Activated T-cell treated with anti-CD3 and anti-CD28 coated beads for 1 hour (primary cell): ENCODE data around the gene CEP41.
"Not testable (repeated sequence)": the region's sequence is repeated elsewhere in the genome, so short reads cannot be mapped to it uniquely, and the experiment has no call there.

ENCODE experiments used
- DNase-seq: peaks from one replicate; pipeline ENCODE4 v3.0.0-alpha.2; 2020; ENCODE audit warnings: low read depth

The CEP41 gene

GRCh38 chr7:130387306-130387627, 53.5 kb downstream of the CEP41 start:
- no peak for DNase-seq

DNA sequence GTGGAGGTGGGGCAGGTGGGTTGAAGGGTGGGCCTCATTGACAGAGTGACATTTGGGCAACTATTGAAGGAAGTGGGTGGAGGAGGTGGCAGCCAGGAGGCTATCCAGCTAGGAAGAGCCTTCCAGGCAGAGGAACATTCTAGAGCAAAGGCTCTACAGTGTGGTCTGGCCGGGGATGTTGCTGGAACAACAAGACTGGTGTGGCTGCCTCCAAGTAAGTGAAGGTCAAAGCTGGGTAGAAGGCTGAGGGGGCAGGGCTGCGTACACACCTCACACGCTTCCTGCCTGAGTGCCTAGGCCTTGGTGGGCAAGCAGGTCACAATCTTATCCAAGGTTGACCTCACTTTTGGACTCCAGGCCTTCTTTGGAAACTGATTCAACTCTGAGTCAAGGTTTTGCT, 53.9 kb downstream of the CEP41 start:
- no peak for DNase-seq

DNA sequence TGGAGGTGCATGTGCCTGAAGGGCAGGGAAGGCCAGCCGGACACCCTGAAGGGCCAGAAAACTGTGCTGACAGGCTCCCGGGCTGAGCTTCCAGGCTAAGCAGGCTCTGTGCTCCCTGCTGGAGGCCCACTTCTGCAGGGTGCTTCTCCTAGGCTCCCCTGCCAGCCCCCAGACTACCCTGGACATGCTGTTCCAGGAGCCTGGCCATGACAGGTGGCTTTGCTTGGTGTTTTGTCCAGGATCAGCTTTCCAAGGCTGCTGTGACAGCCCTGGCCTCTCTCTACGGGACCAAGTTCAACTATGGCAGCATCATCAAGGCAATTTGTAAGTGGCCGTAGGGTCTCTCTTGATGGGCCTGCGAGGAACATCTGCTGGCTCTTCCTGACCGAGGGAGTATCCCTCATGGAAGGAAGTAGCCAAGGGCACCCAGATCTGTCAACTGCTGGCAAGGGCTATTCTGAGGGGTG, 55.2 kb downstream of the CEP41 start:
- no peak for DNase-seq

GRCh38 chr7:130384841-130385599, 55.8 kb downstream of the CEP41 start:
- no peak for DNase-seq

GRCh38 chr7:130384371-130384801, 56.4 kb downstream of the CEP41 start:
- no peak for DNase-seq

DNA sequence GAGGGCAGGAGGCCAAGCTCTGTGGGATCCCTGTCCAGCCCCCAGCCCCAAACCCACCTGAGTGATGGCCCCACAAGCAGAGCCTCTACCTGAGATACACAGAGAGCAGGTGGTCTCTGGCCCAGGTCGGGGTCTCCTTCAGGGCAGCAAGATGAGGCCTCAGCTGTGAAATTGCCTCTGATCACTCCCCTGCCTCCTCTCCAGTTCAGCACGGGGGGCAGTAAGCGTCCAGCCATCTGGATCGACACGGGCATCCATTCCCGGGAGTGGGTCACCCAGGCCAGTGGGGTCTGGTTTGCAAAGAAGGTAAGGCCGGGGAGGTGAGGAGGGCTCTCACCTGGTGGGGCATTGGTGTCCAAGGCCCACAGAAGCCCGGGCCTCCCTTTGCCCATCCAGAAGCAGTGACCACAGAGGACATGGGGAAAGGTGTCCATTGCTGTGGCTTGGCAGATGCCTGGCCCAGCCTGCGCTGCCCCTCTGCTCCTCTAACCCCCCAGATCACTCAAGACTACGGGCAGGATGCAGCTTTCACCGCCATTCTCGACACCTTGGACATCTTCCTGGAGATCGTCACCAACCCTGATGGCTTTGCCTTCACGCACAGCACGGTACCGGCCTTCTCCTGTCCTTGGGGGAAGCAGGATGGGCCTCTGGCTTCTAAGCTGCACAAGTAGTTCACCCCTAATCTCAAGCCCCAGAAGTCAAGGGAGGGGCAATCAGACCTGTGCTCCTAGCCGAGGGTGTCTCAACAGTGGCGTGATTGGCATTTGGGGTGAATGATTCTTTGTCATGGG, 57.4 kb downstream of the CEP41 start:
- DNase-seq: no peak

GRCh38 chr7:130381468-130382312, 59.1 kb downstream of the CEP41 start:
- no peak for DNase-seq

DNA sequence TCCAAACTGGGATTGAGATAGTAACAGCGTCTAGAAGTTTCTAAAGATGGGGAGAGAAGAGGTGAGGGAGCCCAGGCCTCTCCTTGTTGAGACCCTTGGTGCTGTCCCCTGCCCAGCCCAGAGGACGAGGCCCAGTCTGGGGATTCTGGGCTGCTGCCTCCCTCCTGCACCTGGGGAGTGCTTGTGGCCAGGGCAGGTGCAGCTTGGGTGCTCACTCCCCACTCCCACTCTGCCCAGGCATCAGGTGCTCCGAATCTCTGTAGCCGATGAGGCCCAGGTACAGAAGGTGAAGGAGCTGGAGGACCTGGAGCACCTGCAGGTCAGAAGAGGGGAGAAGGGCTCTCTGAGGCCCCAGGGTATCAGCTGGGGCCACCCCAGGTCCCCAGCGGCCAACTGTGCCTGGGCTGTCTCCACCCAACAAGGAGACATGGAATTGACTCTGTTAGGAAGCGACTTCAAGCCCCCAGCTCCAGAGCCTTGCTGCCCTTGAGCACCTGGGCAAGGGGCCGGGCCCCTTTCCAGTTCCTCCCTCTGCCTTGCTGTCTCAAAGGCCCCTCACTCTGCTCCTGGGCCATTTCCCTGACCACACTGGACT, 59.9 kb downstream of the CEP41 start:
- no peak for DNase-seq

DNA sequence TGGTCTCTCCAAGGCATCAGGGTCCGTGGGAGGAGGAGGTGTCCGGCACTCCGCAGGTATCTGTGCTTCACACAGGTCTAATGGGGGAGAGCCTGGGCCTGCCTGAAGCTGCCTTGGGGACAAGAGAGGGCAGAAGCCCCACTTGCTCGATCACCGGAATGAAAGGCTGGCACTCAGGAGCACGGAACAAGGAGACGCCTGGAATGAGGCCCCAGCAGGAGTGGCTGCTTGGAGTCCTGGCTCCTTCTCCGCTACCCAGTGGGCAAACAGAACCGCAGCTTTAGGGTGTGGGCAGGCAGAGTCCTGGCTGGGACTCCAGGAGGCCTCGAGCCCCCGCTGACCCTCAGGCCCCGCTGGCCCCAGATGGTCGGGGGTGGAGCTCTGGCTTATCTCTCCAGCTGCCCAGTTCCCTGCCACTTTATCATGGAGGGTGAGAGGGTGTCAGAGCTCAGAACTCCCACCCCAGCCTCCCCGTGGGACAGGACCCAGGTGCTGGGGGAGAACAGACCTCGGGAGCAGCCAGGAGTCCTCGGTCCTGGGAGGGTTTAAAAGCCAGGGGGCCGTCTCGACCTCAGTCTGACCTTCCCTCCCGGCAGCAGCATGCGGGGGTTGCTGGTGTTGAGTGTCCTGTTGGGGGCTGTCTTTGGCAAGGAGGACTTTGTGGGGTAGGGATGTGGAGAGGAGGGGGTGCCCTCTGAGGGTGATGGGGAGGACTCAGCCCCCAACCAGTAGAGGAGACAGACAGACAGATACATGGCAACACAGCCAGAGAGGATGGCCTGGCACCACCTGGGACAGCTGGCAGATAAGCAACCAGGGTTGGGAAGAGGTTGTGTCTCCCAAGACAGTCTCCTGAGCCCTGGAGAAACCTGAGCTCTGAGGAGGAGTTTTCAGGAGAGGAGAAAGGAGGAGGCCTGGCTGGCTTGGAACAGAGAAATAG, 60.6 kb downstream of the CEP41 start, which contains the start of gene CPA1:
Gene CPA1 (plus strand): TSS at position 574 of the 940 bp plus-strand sequence. CDS start 27 bp downstream, at position 601.
- DNase-seq: no peak

GRCh38 chr7:130379532-130379920, 61.3 kb downstream of the CEP41 start:
- DNase-seq: no peak

- no peak for DNase-seq
Measured at GRCh38 chr7:130379019-130379418, 61.8 kb downstream of the CEP41 start.

GRCh38 chr7:130377178-130377577, 63.6 kb downstream of the CEP41 start:
- no peak for DNase-seq

GRCh38 chr7:130376461-130376860, 64.4 kb downstream of the CEP41 start:
- DNase-seq: not testable (repeated sequence)

DNA sequence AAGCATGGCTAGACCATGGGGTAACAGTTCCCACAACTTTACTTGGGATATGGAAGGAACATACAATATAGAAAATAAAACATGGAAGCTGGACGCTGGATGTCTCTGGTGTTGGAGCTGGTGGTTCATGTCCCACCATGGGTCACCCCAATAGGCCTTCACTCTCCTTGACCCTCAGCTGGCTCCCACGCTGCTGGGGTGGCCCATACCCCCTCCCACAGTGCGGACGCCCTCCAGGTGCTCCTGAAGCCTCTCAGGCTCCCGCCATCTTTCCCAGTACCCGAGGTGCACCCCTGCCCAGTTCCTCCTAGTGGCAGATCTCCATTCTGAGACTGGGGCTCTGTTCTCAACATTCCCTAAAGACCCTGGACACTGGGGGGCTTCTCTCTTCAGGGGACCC, 66.3 kb downstream of the CEP41 start:
- DNase-seq: no peak

- DNase-seq: no peak
Measured at GRCh38 chr7:130372402-130373165, 68.2 kb downstream of the CEP41 start.

DNA sequence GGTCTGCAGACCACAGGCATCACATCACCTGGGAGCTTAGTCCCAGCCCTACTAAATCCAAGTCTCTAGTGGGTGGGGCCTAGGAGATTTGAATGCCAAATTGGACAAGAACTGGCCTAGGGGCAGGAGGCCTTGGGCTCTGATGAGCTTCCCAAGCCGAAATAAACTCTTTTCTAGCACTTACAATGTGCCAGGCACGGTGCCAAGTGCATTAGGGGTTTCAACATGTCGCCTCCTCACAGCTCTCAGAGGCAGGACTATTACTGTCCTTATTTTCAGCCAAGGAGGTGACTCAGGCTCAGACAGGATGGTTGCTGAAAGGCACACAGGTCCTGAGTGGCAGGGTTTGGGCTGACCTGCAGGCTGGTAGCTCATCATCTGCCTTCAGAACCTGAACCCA, 69.8 kb downstream of the CEP41 start:
- DNase-seq: no peak

DNA sequence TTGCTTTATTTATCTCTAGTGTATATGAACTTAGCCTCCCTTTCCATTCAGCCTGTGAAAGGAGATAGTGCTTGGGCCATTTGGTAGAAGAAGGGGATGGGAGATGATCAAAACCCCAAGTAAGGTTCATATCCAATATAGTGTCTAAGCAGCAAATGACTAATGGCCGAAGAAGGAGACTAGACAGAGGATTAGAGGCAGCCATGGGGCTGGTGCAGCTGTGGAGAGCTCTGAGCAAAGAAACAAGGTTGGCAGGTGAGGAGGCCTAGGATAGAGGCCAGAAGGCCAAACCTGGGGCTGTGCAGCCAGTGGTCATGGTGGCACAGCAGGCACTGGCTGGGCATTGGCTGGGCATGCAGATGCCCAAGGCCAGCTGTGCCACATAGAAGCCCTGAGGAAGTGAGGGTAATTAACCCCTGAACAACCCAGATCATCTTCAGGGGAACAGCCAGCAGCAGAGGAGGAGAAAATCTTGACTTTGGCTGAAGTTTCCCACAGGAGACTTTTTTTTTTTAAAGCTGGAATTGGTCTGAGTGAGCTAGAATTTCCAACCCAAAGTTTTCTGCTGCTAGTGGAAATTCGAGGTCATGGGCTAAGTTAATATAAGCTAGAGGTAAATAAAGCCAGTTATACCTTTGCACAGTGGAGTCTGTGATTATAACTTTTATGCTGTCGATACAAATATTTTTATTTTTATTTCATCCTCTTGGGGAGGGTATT, 70.8 kb downstream of the CEP41 start:
- no peak for DNase-seq

GRCh38 chr7:130369110-130369711, 71.6 kb downstream of the CEP41 start:
- no peak for DNase-seq
